Measurements from ENCODE around the gene UBE2J1. TPM values are rescaled to one million over a fixed set of nuclear protein-coding genes. Genes with fewer than 3 reads are reported as not detected.

The UBE2J1 gene
- polyA plus RNA-seq, 1 of the 3 experiments (the other 2 are of a cell fraction), result 11.3 TPM

DNA sequence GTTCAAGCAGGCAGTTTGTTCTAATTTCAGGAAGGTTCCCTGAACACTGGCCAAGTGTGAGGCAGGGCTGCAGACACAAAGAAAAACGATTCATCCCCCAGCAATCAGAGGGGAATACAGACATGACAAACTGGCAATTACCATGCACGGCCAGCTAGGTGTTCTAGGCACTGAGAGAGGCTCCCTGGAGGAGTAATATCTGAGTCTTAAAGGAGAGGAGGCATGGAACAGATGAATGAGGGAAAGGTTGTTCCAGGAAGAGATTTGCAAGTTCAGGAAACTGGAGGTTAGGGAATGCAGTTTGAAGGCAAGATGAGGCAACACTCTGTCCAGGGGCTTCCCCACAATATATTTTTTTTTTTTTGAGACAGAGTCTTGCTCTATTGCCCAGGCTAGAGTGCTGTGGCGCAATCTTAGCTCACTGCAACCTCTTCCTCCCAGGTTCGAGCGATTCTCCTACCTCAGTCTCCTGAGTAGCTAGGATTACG is 48.4 kb upstream of the UBE2J1 start (continued):
- TF ChIP-seq ZBTB33 (IDR thresholded peaks at IDR 0.05; ENCODE audit: borderline replicate concordance, low read depth) (no peak), SIN3A (IDR thresholded peaks at IDR 0.05; ENCODE audit: borderline replicate concordance, low read depth, low read length) (no peak), GABPA (IDR thresholded peaks at IDR 0.05; ENCODE audit: low read depth) (no peak), GATA2 (CRISPR knock-in tag; IDR thresholded peaks at IDR 0.05) (no peak), NFIC (IDR thresholded peaks at IDR 0.05; ENCODE audit: borderline replicate concordance) (no peak), JUND (IDR thresholded peaks at IDR 0.05) (no peak), USF2 (IDR thresholded peaks at IDR 0.05; ENCODE audit: borderline replicate concordance, low read depth, low read length) (no peak), CHD2 (IDR thresholded peaks at IDR 0.05; ENCODE audit: low read length, partially characterized antibody) (no peak)

GRCh38 chr6:89400050-89400449 is 47.5 kb upstream of the UBE2J1 start:
- 76% methylated on average over 3 of the region's 3 CpGs for WGBS (ENCODE audit: low lambda C conversion rate)
- CTCF ChIA-PET, result interaction anchor here (1.0 to 2.2 kb wide), 2 partner anchors 28 to 31 kb away, joined by 3 to 8 read pairs; no protein-coding TSS in a partner anchor
- POLR2A ChIA-PET, result no interaction called here

More at GRCh38 chr6:89400050-89400449, 47.5 kb upstream of the UBE2J1 start:
- H2AFZ ChIP-seq (ENCODE audit: low read depth), result no peak overlapping the region
- H3K79me2 ChIP-seq (ENCODE audit: insufficient read depth), result no peaks in the 10 kb centered on the region
- no peak overlapping the region for H3K27ac ChIP-seq (ENCODE audit: low read depth in 2 of 2, low read length in 1 of 2)
- H3K4me3 ChIP-seq (ENCODE audit: low read depth in 2 of 2, low read length in 1 of 2), result no peak overlapping the region
- no peak overlapping the region for H3K9ac ChIP-seq
- H3K9me2 ChIP-seq, result no peaks in the 10 kb centered on the region
- H3K36me3 ChIP-seq (replicated peaks in 1 of 2; ENCODE audit: control insufficient read depth in 1 of 2, insufficient read depth in 2 of 2, low read length in 1 of 2), result no peaks in the 10 kb centered on the region
- H3F3A ChIP-seq (replicated peaks; ENCODE audit: insufficient read depth), result no peaks in the 10 kb centered on the region
- H3K27me3 ChIP-seq (ENCODE audit: insufficient read depth), result peaks cover 6% of the 10 kb centered on the region; the same call in 1 of the 2 replicates
- DNase-seq, result no peak
- H3K9me3 ChIP-seq, result no peaks in the 10 kb centered on the region
- TF ChIP-seq GATA2 (CRISPR knock-in tag; IDR thresholded peaks at IDR 0.05) (no peak), FOXJ3 (CRISPR knock-in tag; IDR thresholded peaks at IDR 0.05) (no peak), ZBTB33 (IDR thresholded peaks at IDR 0.05; ENCODE audit: borderline replicate concordance, low read depth) (no peak), POLR2AphosphoS5 (IDR thresholded peaks at IDR 0.05; ENCODE audit: low read depth, low read length) (no peak), RCOR1 (IDR thresholded peaks at IDR 0.05; ENCODE audit: low read length) (no peak), REST (IDR thresholded peaks at IDR 0.05; ENCODE audit: low read depth, low read length) (no peak)
- TF ChIP-seq, protein P1, sequence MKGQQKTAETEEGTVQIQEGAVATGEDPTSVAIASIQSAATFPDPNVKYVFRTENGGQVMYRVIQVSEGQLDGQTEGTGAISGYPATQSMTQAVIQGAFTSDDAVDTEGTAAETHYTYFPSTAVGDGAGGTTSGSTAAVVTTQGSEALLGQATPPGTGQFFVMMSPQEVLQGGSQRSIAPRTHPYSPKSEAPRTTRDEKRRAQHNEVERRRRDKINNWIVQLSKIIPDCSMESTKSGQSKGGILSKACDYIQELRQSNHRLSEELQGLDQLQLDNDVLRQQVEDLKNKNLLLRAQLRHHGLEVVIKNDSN (IDR thresholded peaks at IDR 0.05; ENCODE audit: borderline replicate concordance, low read depth), result no peak
- H4K20me1 ChIP-seq (ENCODE audit: insufficient read depth), result no peaks in the 10 kb centered on the region
- H3K4me1 ChIP-seq (ENCODE audit: control insufficient read depth in 1 of 2, insufficient read depth in 2 of 2, low read depth in 1 of 2, low read length in 1 of 2), result no peaks in the 10 kb centered on the region
- no peak overlapping the region for H3K4me2 ChIP-seq
